Parathyroid adenoma (tissue), 2 donors: ENCODE measurements around the gene RNF8.

Experiments
- H2AFZ ChIP-seq: fragments of 300-600 bp; sonication (generic); one replicate; pipeline ENCODE4 v1.7.0; 2017; ENCODE audit warnings: antibody characterized with exemption, mild to moderate bottlenecking
- H3K27ac ChIP-seq: fragments of 300-600 bp; sonication (generic); one replicate; pipeline ENCODE4 v1.7.0; 2017
- H3K27me3 ChIP-seq: fragments of 300-600 bp; sonication (generic); one replicate; pipeline ENCODE4 v1.7.0; 2017; ENCODE audit warnings: low read length; ENCODE audit not compliant: control insufficient read depth, insufficient read depth
- H3K36me3 ChIP-seq: fragments of 300-600 bp; sonication (generic); one replicate; pipeline ENCODE4 v1.7.0; 2017; ENCODE audit warnings: low read length; ENCODE audit not compliant: control insufficient read depth, insufficient read depth
- H3K4me1 ChIP-seq: fragments of 300-600 bp; sonication (generic); one replicate; pipeline ENCODE4 v1.7.0; 2017; ENCODE audit warnings: control low read depth
- H3K4me2 ChIP-seq: fragments of 300-600 bp; sonication (generic); one replicate; pipeline ENCODE4 v1.7.0; 2017; ENCODE audit warnings: low read length
- H3K4me3 ChIP-seq: fragments of 300-600 bp; sonication (generic); one replicate; pipeline ENCODE4 v1.7.0; 2017; ENCODE audit warnings: low read depth, low read length
- H3K79me2 ChIP-seq: fragments of 300-600 bp; sonication (generic); one replicate; pipeline ENCODE4 v1.7.0; 2017; ENCODE audit warnings: control low read depth
- H3K9ac ChIP-seq: fragments of 300-600 bp; sonication (generic); one replicate; pipeline ENCODE4 v1.7.0; 2017; ENCODE audit warnings: mild to moderate bottlenecking
- H3K9me3 ChIP-seq: fragments of 300-600 bp; sonication (generic); one replicate; pipeline ENCODE4 v1.7.0; 2017; ENCODE audit warnings: low read length; ENCODE audit not compliant: control insufficient read depth
- TF ChIP-seq, protein P1 (sequence below): fragments of 300-600 bp; sonication (generic); IDR thresholded peaks from one replicate; pipeline ENCODE4 v1.7.0; 2017; ENCODE audit warnings: antibody characterized with exemption, mild to moderate bottlenecking
- donor health status: primary hyperparathyroidism.

The RNF8 gene

DNA sequence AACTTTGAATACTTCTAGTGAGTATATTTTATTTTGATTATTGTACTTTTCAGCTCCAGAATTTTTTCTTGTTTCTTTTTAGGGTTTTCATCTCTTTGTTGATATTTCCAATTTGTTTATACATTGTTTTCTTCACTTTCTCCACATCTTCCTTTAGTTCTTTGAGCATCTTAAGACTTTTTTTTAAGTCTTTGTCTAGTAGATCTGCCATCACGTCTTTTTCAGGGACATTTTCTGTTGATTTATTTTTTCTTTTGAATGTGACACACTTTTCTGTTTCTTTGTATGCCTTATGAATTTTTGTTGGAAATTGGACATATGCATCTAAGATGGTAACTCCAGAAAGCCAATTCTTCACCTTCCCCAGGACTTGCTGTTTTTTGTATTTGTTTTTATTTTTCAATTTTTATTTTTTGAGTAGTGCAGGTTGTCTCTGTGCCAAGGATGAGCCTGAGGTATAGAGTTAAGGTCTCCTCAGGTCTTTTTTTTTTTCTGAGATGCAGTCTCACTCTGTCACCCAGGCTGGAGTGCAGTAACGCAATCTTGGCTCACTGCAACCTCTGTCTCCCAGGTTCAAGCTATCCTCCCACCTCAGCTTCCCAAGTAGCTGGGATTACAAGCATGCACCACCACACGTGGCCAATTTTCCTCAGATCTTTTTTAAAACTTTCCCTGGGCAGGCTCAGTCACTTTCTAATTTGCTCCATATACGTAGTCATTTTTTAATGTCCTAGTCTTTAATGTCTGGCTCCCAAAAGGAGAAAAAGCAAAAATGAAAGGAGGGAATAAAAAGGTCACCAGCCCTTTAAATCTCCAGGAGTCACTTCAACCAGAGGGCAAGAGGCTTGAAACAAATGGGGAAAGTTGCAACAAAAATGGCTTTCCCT, 72.5 kb downstream of the RNF8 start:
- H3K27me3 ChIP-seq: no peaks in the 10 kb centered on the region
- TF ChIP-seq, protein P1, sequence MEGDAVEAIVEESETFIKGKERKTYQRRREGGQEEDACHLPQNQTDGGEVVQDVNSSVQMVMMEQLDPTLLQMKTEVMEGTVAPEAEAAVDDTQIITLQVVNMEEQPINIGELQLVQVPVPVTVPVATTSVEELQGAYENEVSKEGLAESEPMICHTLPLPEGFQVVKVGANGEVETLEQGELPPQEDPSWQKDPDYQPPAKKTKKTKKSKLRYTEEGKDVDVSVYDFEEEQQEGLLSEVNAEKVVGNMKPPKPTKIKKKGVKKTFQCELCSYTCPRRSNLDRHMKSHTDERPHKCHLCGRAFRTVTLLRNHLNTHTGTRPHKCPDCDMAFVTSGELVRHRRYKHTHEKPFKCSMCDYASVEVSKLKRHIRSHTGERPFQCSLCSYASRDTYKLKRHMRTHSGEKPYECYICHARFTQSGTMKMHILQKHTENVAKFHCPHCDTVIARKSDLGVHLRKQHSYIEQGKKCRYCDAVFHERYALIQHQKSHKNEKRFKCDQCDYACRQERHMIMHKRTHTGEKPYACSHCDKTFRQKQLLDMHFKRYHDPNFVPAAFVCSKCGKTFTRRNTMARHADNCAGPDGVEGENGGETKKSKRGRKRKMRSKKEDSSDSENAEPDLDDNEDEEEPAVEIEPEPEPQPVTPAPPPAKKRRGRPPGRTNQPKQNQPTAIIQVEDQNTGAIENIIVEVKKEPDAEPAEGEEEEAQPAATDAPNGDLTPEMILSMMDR: no peak

DNA sequence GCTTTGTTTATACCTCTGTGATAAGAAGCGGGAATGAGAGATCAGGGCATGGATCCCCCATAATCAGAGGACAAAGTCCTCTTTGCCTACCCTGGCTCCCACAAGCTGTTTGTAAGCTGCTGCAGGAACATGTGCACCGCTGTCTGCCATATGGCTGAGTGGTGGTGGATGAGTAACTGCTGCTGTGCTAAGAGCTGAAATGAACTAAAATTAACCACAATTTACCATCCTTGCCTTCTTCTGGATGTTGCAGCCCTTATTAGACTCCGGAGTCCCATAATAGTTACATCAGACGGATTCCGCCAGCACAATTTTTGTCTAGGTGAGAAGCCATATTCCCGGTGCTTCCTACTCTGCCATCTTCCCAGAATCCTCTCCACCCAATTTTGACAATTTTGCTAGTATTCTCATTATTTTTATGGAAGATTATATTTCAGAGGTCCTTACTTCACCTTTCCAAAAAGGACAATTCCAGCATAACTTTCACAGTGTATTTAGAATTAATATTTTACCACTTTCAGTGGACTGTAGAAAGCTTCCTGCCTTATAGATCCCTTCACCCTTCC, 73.2 kb downstream of the RNF8 start:
- H3K4me3 ChIP-seq: no peak overlapping the region
- no peak overlapping the region for H3K9ac ChIP-seq
- H3K27me3 ChIP-seq: no peaks in the 10 kb centered on the region
- no peaks in the 10 kb centered on the region for H3K4me1 ChIP-seq
- no peaks in the 10 kb centered on the region for H3K36me3 ChIP-seq
- H3K27ac ChIP-seq: no peak overlapping the region
- no peaks in the 10 kb centered on the region for H3K9me3 ChIP-seq
- TF ChIP-seq, protein P1: no peak
- no peak overlapping the region for H2AFZ ChIP-seq
- H3K79me2 ChIP-seq: no peaks in the 10 kb centered on the region
- H3K4me2 ChIP-seq: no peak overlapping the region

More for the DNA sequence above, 72.5 kb downstream of the RNF8 start:
- no peaks in the 10 kb centered on the region for H3K9me3 ChIP-seq
- H3K79me2 ChIP-seq: no peaks in the 10 kb centered on the region
- no peaks in the 10 kb centered on the region for H3K36me3 ChIP-seq
- H2AFZ ChIP-seq: no peak overlapping the region
- no peak overlapping the region for H3K4me3 ChIP-seq
- H3K4me2 ChIP-seq: no peak overlapping the region
- no peak overlapping the region for H3K9ac ChIP-seq
- no peak overlapping the region for H3K27ac ChIP-seq
- no peaks in the 10 kb centered on the region for H3K4me1 ChIP-seq

DNA sequence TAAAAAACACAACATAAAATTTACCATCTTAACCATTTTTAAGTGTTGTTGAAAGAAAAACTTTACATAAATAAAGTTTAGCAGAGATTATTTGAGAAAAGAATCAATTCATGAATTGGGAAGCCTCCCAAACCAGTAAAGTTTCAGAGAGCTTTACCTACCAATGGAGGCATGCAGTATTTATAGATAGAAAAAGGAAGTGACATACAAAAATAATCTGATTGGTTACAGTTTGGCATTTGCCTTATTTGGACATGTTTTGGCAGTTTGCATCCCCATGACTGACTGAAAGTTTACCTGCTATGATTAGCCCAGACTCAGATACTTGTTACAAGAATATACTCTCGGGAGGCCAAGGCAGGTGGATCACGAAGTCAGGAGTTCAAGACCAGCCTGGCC, 75.6 kb downstream of the RNF8 start:
- no peaks in the 10 kb centered on the region for H3K36me3 ChIP-seq
- H2AFZ ChIP-seq: no peak overlapping the region
- H3K79me2 ChIP-seq: peaks cover 4% of the 10 kb centered on the region
- H3K27ac ChIP-seq: no peak overlapping the region
- peaks cover 5% of the 10 kb centered on the region for H3K4me1 ChIP-seq
- H3K4me3 ChIP-seq: no peak overlapping the region
- no peaks in the 10 kb centered on the region for H3K9me3 ChIP-seq
- no peak overlapping the region for H3K4me2 ChIP-seq
- H3K27me3 ChIP-seq: no peaks in the 10 kb centered on the region
- no peak overlapping the region for H3K9ac ChIP-seq
- TF ChIP-seq, protein P1: no peak

DNA sequence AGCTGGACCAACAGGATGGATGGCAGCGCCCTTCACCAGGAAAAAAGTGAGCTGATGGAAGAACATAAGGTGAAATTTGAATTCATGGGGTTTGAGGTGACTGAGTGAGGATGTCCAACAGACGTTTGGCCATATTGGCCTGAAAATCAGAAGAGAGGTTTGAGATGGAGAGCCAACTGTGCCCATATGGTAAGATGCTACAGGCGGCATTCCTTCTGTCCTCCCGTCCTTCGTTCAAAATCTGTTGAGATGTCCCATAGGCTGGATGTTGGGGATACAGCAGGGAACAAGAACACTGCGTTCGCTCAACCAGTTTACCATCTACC, 78.8 kb downstream of the RNF8 start:
- Histone ChIP-seq H3K27ac (peak overlapping the region; percentile 86), H3K4me3 (peak overlapping the region; percentile 78), H3K27me3 (no peaks in the 10 kb centered on the region), H3K9ac (peak overlapping the region; percentile 31), H3K36me3 (no peaks in the 10 kb centered on the region), H3K79me2 (peaks cover 4% of the 10 kb centered on the region), H3K9me3 (no peaks in the 10 kb centered on the region), H3K4me2 (peak overlapping the region; percentile 90), H2AFZ (peak overlapping the region; percentile 99), H3K4me1 (peaks cover 7% of the 10 kb centered on the region)
- TF ChIP-seq, protein P1: no peak
